HG02943 (cell line): ENCODE results near the gene TNFSF13.
"Not testable (repeated sequence)": the region's sequence is repeated elsewhere in the genome, so short reads cannot be mapped to it uniquely, and the experiment has no call there.

ENCODE experiments used
- ATAC-seq: cut with Tn5 transposase; IDR thresholded peaks from one replicate; pipeline ENCODE4 v1.9.1; 2021; ENCODE audit warnings: mild to moderate bottlenecking, low read depth, moderate library complexity; ENCODE audit not compliant: unreplicated experiment

TNFSF13 gene

DNA sequence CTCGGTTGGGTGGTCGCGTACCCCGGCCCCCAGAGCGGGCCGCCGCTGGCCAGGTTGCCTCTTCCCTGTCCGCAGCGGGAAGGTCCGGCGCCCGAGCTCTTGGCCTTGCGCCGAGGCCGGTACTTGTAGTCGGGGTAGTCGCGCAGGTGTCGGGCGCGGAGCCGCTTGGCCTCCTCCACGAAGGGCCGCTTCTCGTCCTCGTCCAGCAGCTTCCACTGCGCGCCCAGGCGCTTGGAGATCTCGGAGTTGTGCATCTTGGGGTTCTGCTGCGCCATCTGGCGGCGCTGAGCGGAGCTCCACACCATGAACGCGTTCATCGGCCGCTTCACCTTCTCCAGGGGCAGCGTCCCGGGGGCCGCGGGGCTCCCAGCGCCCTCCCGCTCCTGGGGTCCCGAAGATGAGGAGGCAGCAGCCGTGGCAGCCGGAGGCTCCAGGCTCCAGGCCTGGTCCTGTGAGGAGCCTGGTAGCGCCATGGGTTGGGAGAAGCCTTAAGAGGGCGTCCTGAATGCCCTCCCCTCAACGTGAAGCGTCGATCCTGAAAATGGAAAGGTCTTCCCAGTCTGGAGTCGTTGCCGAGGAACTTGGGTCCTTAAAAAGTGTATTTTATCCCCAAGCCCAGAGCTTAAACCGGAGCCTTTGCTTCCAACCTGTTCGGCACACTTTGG lies 30.8 kb downstream of the TNFSF13 start:
- ATAC-seq, result no peak

DNA sequence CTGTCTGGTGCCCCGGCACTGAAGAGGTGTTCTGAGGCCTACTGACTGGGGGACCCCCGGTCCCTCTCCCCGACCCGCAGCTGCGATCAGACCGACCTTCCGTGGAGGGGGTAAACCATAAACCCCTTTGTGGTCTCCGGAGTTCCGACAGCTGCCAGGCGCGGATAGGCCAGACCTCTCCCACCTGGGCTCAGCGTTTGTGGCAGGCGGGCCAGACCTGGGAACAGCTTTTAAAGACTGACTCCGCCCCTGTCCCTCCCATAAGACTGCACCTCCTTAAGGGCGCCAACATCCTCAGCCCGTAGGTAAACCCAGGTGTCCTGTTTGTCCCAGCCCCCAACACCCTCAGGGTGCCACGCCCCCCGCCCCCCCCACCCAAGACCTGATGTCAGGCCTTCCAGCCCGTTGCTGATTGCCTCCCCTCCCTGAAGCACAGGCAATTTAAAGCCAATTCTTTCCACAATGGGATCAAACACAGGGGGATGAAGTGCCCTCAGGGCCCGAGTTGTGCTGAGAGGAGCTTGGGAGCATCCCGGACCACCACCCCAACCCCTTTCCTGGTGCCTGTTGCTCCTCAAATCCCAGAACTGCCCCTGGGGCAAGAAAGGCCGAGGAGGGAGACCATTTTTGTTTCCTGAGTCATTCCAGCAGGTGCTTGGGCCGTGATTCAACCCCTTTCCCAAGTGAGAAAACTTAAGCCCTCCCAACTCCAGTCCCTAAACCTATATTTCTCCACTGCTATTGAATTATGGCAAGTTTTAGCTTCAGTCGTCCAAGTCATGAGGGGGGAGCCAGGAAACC lies 31.5 kb downstream of the TNFSF13 start, which contains the start of gene SOX15:
Gene SOX15 (minus strand): TSS at position 204 of the 801 bp plus-strand sequence. CDS start 418 bp downstream, outside the sequence.
- no peak for ATAC-seq

DNA sequence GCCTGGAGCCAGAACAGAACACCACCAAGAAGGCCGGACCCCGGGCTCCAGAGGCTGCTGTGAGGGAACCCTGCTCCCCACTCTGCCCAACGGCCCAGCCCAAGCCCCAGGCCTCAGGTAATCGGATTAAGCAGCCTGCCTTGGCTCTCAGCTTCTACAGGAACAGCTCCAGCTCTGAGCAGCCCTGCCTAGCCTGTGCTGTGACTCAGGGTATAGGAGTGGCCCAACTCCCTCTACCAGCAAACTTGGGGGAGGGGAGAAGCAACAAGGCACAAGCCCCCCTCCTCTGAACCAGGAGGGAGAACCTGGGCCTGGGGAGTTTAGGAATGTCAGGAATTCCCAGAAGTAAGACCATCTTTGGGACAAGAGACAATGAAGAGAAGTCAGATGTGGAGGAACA lies 32.2 kb downstream of the TNFSF13 start:
- ATAC-seq, result no peak

DNA sequence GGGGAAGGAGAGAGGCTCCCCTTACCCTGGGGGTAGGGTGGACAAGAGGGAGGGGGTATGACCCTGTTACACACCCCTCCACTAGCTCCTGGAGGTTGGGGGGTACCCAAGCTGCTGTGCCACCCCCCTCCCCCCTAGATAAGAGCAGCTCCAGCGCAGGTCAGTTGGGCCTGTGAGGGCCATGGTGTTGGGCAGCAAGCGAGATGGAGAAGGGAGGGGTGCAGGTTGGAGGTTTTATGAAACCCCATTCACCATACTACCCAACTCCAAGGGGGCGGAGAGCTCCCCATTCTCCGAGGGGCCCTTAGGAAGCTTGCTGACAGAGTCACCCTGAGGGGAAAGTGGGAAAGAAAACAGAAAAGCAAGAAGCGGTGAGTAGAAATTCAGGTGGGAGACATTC lies 33.0 kb downstream of the TNFSF13 start:
- no peak for ATAC-seq

DNA sequence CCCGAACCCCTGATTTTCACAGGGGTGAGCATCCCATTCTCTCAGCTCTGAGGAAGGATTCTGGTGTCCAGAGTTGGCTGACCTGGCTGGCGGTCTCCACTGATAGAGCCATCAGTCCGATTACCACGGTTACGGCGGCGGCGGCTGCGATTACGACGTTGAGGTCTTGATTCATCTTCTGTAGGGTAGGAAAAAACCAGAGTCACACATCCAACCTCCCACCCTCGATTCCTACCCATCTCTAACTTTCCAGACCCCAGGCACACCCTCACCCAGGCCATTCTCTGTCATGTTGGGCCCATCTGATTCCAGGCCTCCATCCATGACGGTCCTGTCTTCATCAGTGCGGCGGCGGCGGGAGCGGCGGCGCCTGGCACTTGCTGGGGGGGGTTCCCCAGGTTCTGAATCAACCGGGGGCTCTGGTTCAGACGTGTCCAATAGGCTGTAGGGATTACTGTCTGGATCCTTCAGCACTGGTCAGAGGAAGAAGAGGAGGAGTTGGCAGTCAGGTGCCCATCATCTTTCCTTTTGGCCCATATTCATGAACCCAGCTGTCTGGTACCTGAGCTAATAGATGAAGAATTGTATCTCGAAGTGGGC lies 34.0 kb downstream of the TNFSF13 start:
- no peak for ATAC-seq

DNA sequence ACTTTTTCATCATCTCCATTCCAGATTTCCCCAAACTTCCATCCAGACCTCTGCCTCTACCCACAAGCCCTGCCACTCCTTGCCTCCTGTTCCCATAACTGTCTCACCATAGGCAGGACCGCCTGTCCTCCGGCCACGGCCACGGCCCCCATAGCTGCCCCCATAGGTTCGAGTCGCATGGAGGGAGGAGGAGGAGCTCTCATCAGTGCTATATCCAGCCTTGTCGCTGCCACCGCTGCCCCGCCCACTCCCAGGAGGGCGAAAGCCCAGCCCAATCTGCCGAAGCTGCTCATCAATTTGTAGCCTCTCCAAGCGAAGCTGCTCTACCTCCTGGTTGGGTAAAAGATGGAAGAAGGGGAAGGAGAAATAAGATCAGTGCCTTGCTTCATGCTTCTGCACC lies 34.7 kb downstream of the TNFSF13 start:
- no peak for ATAC-seq

DNA sequence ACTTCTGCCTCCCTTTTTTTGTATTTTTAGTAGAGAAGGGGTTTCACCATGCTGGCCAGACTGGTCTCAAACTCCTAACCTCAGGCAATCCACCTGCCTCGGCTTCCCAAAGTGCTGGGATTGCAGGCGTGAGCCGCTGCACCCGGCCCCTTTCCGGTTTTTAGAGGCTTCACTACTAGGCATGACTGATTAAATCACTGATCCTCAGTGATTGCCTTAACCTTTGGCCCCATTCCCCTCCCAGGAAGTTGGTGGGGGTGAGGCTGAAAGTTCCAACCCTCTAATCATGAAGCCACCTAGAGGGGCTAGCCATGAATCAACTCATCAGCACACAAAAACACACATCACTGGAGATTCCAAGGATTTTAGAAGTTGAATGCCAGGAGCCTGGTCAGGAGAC lies 39.0 kb downstream of the TNFSF13 start:
- ATAC-seq, result not testable (repeated sequence)

DNA sequence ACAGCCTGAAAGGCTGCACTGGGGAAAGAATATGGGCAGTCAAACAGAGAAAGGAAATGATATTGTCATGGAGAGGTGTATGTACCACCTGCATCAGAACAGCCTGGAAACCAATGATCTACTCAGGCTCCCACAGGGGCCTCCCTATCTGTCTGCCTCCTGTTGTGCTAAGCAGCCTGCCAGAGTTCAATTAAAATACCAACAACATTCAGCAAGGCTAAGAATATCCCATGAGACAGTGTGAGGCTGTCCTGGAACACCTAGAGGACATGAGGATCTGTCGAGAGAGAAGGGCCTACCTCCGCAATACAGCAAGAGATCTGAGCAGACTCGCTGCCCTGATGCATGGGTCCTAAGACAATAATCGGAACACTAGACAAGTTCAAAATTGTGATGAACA lies 47.7 kb downstream of the TNFSF13 start:
- no peak for ATAC-seq

DNA sequence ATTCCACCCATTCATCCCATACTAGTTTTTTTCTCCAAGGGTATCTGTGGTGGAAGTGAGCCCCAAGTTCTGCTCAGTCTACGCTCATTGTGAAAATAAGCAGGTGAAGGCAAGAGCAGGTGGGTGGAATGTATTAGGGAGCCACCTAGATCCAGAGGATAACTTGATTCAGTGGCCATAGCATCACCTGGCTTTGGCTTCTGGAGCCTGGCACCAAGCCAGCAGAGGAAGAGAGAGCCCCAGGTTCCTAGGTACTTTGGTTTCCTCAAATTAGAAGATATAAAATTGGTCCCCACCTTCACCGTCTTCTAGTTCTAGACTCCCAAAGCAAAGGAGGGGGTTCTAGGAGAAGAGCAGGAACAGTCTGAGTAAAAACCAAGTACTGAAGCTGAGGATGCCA lies 52.1 kb downstream of the TNFSF13 start:
- ATAC-seq, result no peak
